Nephron progenitor cell (in vitro differentiated cells): ENCODE results near the gene TMEM240.

Experiments used
- DNase-seq: peaks from one replicate; pipeline ENCODE4 v3.0.0; 2021
- H3K27ac Mint-ChIP-seq: 2 replicates; pipeline ENCODE4 v1.8.0; 2021; ENCODE audit warnings: mild to moderate bottlenecking, moderate library complexity, mixed read lengths
- H3K27me3 Mint-ChIP-seq: 2 replicates; pipeline ENCODE4 v1.8.0; 2021; ENCODE audit warnings: mild to moderate bottlenecking, low read depth, mixed read lengths; ENCODE audit not compliant: poor library complexity
- H3K36me3 Mint-ChIP-seq: 2 replicates; pipeline ENCODE4 v1.8.0; 2021; ENCODE audit warnings: low read depth, mixed read lengths
- H3K4me1 Mint-ChIP-seq: 2 replicates; pipeline ENCODE4 v1.8.0; 2021; ENCODE audit warnings: mixed read lengths
- H3K4me3 Mint-ChIP-seq: 2 replicates; pipeline ENCODE4 v1.8.0; 2021; ENCODE audit warnings: mild to moderate bottlenecking, moderate library complexity, mixed read lengths
- H3K9me3 Mint-ChIP-seq: 2 replicates; pipeline ENCODE4 v1.8.0; 2021; ENCODE audit warnings: mild to moderate bottlenecking, moderate library complexity, mixed read lengths
- TF ChIP-seq, protein P1 (sequence below): fragments of 200-600 bp; sonication (generic); IDR thresholded peaks from 2 replicates; pipeline ENCODE4 v1.5.0; 2021; ENCODE audit warnings: antibody characterized with exemption

The TMEM240 gene

DNA sequence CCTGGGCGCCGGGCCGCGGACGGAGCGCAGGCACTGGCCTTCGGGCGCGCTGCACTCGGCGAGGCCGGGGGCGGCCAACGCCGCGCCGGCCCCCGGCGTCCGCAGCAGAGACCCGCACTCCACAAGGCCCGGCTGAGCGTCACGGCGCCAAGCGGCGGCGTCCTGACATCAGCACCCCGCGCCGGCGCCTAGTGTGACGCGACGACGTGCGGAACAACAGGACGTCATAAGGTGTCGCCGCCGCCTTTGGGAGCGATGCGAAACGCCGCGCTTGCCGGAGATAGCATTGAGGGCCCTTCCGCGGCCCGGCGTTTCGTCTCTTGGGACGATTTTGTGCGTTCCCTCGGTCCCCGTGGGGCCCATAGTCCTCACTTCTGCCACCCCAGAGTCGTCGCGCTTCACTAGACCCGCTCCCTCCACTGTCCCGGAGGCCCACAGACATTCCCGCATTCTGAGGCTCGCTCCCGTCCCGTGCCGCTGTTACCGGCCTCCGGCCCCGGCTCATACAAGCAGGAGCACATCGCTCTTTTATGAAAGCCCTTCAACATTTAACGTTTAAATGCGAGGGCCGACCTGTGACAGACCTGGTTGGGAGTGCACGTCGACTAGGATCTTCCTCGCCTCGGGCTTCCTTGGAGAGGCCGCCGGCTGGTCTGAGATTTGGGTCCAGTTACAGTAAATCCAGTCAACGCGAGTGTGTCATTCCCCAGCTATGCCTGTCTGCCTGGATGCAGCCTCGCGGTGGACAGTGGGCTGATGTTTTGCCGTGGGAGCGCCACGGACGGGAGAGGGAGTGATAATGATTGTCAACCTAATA lies 34.5 kb upstream of the TMEM240 start, which contains the start of gene SSU72:
SSU72 (minus strand) TSS at position 143 of the 817 bp plus-strand sequence. CDS start 306 bp downstream, outside the sequence.
- Mint-ChIP-seq H3K36me3 (peaks cover 14% of the 10 kb centered on the region), H3K27me3 (peaks cover 24% of the 10 kb centered on the region), H3K4me1 (peaks cover 53% of the 10 kb centered on the region), H3K9me3 (no peaks in the 10 kb centered on the region), H3K4me3 (peak within 1 kb of the TSS; percentile 99), H3K27ac (peak within 1 kb of the TSS; percentile 99)
- TF ChIP-seq, protein P1, sequence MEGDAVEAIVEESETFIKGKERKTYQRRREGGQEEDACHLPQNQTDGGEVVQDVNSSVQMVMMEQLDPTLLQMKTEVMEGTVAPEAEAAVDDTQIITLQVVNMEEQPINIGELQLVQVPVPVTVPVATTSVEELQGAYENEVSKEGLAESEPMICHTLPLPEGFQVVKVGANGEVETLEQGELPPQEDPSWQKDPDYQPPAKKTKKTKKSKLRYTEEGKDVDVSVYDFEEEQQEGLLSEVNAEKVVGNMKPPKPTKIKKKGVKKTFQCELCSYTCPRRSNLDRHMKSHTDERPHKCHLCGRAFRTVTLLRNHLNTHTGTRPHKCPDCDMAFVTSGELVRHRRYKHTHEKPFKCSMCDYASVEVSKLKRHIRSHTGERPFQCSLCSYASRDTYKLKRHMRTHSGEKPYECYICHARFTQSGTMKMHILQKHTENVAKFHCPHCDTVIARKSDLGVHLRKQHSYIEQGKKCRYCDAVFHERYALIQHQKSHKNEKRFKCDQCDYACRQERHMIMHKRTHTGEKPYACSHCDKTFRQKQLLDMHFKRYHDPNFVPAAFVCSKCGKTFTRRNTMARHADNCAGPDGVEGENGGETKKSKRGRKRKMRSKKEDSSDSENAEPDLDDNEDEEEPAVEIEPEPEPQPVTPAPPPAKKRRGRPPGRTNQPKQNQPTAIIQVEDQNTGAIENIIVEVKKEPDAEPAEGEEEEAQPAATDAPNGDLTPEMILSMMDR: no peak
- DNase-seq: peak; percentile 93

GRCh38 chr1:1573843-1574720 lies 33.7 kb upstream of the TMEM240 start:
- TF ChIP-seq, protein P1: peak; percentile 23
- peaks cover 15% of the 10 kb centered on the region for H3K27me3 Mint-ChIP-seq
- H3K9me3 Mint-ChIP-seq: no peaks in the 10 kb centered on the region
- peak overlapping the region; percentile 93 for H3K4me3 Mint-ChIP-seq
- H3K27ac Mint-ChIP-seq: peak overlapping the region; percentile 98
- peak; percentile 73 for DNase-seq
- peaks cover 22% of the 10 kb centered on the region for H3K36me3 Mint-ChIP-seq
- H3K4me1 Mint-ChIP-seq: peaks cover 56% of the 10 kb centered on the region

DNA sequence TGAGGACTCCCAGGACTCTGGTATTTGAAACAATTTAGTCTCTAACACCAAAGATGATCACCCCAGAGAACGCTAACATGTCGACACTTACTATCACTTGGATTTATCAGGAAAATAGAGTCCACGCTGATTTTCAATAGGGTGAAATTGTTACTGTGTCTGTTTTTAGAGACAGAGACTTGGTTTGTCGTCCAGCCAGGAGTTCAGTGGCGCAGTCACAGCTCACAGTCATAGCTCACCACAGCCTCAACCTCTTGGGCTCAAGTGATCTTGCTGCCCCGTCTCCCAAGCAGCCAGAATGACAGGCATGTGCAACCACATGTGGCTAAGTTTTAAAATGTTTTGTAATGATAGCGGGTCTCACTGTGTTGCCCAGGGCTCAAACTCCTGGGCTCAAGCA lies 28.9 kb upstream of the TMEM240 start:
- Mint-ChIP-seq H3K27me3 (no peaks in the 10 kb centered on the region), H3K36me3 (peaks cover 55% of the 10 kb centered on the region), H3K9me3 (peaks cover 4% of the 10 kb centered on the region), H3K4me1 (peaks cover 37% of the 10 kb centered on the region), H3K4me3 (no peak overlapping the region), H3K27ac (peak overlapping the region; percentile 32)
- TF ChIP-seq, protein P1: no peak
- DNase-seq: no peak

DNA sequence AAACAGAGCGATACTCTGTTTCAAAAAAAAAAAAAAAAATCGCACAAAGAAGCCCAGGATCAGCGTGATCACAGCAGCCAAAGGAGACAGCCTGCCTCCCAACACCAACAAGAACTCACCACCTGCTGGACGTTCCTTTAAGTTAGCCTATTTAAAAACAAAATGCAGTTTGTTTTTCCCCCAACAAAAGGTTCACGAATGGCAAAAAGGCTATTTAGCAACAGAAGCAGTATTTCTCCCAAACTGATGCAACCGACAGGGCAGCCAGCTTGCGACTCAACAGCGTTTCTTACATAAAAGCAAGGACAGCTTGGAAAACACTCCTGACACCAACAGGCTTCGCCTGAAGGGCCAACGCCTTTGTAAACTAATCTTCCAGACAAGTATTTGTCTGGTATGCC lies 27.5 kb upstream of the TMEM240 start:
- DNase-seq: no peak
- H3K27ac Mint-ChIP-seq: peak overlapping the region; percentile 85
- peaks cover 37% of the 10 kb centered on the region for H3K4me1 Mint-ChIP-seq
- H3K4me3 Mint-ChIP-seq: no peak overlapping the region
- TF ChIP-seq, protein P1: no peak
- H3K27me3 Mint-ChIP-seq: no peaks in the 10 kb centered on the region
- H3K36me3 Mint-ChIP-seq: peaks cover 65% of the 10 kb centered on the region
- H3K9me3 Mint-ChIP-seq: peaks cover 4% of the 10 kb centered on the region

- TF ChIP-seq, protein P1: no peak
- Mint-ChIP-seq H3K27ac (peak overlapping the region; percentile 85), H3K9me3 (peaks cover 4% of the 10 kb centered on the region), H3K36me3 (peaks cover 70% of the 10 kb centered on the region), H3K4me3 (no peak overlapping the region), H3K4me1 (peaks cover 37% of the 10 kb centered on the region), H3K27me3 (no peaks in the 10 kb centered on the region)
- DNase-seq: no peak
These were observed 26.9 kb upstream of the TMEM240 start for GRCh38 chr1:1567152-1567875.
